ENCODE measurements around the gene CDC42SE1.

The CDC42SE1 gene

GRCh38 chr1:151005729-151006319, 53.6 kb downstream of the CDC42SE1 start:
- Histone ChIP-seq H3K27ac (peak overlapping the region; percentile 64 to 94), H3K4me3 (peak overlapping the region; percentile 79)
- no peak for DNase-seq (ENCODE audit: low spot score)
- no peak for TF ChIP-seq CTCF (IDR thresholded peaks at IDR 0.05)

GRCh38 chr1:151003180-151003579, 56.2 kb downstream of the CDC42SE1 start:
- DNase-seq (ENCODE audit: low spot score), result no peak
- Histone ChIP-seq H3K4me3 (peak overlapping the region; percentile 44), H3K27ac (peak overlapping the region; percentile 10 to 54)
- TF ChIP-seq CTCF (IDR thresholded peaks at IDR 0.05), result no peak

GRCh38 chr1:151002611-151003010, 56.8 kb downstream of the CDC42SE1 start:
- Histone ChIP-seq H3K27ac (peak overlapping the region; percentile 10 to 54), H3K4me3 (peak overlapping the region; percentile 44)
- no peak for DNase-seq (ENCODE audit: low spot score)
- no peak for TF ChIP-seq CTCF (IDR thresholded peaks at IDR 0.05)

- H3K27ac ChIP-seq, result peak overlapping the region in 1 of 2 donors; percentile 54
- DNase-seq (ENCODE audit: low spot score), result no peak
- H3K4me3 ChIP-seq, result no peak overlapping the region
- TF ChIP-seq CTCF (IDR thresholded peaks at IDR 0.05), result no peak
These were observed 57.4 kb downstream of the CDC42SE1 start for GRCh38 chr1:151002051-151002450.

- Histone ChIP-seq H3K27ac (no peak overlapping the region), H3K4me3 (no peak overlapping the region)
- no peak for DNase-seq (ENCODE audit: low spot score)
- TF ChIP-seq CTCF (IDR thresholded peaks at IDR 0.05), result no peak
These were observed 57.8 kb downstream of the CDC42SE1 start for GRCh38 chr1:151001602-151002001.
